Activated T-cell treated with anti-CD3 and anti-CD28 coated beads for 48 hours (primary cell): ENCODE measurements around the gene DIP2A.
"Not testable (repeated sequence)": the region's sequence is repeated elsewhere in the genome, so short reads cannot be mapped to it uniquely, and the experiment has no call there.

Source experiments
- DNase-seq: peaks from one replicate; pipeline ENCODE4 v3.0.0-alpha.2; 2020; ENCODE audit warnings: low read depth

Gene DIP2A

GRCh38 chr21:46483300-46484295 is 24.9 kb downstream of the DIP2A start:
- DNase-seq = no peak

GRCh38 chr21:46486481-46487126 is 27.9 kb downstream of the DIP2A start:
- no peak for DNase-seq

DNA sequence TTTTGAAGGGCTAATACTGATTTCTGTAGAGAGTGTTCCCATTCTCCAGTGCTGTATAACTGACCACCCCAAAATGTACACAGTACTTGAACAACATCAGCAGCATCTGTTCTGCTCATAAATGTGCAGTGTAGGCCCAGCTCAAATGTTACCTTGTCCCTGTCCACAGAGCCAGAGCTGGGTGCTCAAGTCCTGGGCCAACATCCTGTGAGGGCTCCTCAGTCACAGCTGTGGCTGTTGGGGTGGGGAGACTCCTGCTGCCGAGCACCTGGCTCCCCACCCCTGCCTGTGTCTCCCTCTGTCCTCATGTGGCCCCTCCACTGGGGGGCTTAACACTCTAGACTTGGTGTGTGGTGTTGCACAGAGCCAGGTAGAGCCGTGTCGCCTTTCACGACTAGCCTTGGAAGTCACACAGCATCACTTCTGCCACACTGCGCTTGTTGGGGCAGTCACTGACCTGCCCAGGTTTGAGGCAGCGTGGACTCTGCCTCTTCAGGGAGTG is 30.5 kb downstream of the DIP2A start:
- DNase-seq = no peak

DNA sequence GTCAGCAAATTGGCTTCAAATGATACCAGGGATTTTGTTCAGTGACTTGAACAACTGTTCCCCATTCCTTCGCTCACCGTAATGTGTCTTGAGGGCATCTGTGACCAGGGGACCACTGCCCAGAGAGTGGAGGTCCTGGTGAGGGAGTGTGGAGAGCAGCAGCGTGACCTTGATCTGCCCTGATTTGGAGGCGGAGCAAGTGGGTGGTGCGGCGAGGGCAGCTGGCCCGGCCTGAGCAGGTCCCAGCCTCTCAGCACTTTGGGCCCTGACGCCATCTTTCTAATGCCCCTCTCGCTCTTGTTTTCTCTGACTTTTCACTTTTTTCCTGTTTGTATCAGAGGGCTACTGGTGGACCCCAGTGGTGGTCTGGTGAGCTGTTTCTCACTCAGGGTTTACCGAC is 31.1 kb downstream of the DIP2A start:
- DNase-seq = no peak

GRCh38 chr21:46491553-46491952 is 32.9 kb downstream of the DIP2A start:
- DNase-seq = no peak

DNA sequence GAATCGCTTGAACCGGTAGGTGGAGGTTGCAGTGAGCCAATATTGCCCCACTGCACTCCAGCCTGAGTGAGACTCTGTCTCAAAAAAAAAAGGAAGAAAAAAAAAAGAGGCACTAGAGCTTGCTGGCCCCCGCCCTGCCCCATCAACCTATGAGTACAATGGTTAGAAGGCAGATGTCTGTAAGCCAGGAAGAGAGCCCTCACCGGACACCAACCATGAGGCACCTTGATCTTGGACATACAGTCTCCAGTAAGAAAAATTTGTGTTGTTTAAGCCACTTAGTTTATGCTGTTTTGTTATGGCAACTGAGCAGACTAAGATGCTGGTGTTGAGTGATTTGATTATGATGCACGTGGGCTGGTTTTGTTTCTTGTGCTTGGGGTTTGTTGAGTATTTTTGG is 34.2 kb downstream of the DIP2A start:
- no peak for DNase-seq

DNA sequence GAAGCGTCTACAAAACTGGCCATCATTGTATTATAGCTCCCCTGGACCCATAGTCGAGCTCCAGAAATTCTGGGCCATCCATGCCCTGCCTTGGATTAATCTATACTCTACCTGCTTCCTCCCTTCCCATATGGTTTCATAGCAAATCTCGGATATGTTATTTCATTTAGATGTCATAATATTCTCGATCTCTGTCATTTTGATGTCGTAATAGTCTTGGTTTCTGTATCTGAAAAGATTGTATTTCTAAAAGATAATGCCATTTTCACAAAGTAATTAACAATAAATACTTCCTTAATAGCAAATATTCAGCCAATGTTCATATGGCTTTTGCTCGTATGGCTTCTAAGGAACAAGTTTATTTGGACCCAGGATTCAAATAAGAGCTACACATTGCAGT is 35.1 kb downstream of the DIP2A start:
- DNase-seq = no peak

DNA sequence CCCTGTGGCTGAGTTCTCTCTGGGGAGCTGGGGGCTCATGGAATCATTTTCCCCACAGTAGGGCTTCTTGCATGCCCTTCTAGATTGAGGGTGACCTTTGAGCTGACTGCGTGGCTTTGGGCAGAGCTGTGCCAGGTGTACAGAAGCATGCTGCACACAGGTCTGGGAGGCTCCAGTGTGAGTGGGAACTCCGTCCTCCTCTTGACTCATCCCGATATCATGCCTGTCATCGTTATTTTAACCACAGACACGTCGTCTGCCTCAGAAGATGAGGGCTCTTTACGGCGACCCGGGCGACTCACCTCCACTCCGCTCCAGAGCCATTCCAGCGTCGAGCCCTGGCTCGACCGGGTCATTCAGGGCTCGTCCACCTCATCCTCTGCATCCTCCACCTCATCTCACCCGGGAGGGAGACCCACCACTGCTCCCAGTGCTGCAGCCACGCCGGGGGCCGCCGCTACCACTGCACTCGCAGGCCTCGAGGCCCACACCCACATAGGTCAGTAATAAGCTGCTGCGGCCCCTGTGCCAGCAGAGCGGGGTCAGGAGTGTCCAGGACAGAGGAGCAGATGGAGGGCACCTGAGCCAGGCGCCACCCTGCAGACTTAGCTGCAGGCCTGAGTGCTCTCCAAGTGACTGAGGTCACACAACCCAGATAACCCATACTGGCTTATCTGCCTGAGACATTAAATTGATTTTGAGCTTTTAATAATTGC is 39.8 kb downstream of the DIP2A start:
- no peak for DNase-seq

- DNase-seq = no peak
These were observed 41.7 kb downstream of the DIP2A start for GRCh38 chr21:46500224-46500861.

DNA sequence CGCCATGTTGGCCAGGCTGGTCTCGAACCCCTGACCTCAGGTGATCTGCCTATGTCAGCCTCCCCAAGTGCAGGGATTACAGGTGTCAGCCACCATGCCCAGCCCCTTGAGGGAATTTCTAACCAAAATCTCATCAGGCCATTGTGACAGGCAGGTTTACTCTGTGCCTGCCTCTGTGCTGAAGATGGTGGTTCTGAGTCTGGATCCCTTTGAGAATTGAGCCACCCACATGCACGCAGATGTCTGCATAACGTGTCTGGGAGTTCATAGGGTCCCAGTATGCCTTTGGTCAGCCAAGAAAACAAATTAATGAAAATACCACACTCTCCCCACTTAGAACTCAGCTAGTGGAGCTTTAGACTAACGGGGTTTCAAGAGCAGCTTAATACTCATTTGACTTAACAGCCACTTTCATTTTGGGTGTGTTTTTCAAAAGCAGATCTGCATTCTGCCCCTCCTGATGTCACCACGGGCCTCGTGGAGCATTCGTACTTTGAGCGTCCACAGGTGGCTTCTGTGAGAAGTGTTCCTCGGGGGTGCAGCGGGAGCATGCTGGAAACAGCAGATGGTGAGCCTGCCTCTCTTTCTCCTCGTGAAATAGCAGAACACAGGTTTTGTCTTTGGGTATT is 45.3 kb downstream of the DIP2A start:
- DNase-seq = no peak

DNA sequence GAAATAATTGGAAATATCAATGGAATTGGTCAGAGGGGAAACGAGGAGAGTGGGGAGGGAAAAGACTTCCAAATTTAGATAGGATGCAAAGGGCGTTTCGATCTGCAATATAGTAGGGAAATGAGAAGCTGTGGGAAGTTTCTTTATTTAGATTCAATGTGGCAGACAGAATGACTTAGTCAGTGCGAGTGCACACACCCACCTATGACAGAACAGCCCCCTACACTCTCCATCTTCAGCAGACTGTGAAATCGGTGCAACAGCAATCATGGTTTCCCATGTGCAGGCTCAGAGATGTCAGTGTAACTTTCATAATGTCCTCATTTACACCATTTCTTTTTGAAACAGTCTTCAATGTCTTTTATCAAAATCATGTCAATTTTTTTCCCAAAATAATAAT is 46.0 kb downstream of the DIP2A start:
- no peak for DNase-seq

DNA sequence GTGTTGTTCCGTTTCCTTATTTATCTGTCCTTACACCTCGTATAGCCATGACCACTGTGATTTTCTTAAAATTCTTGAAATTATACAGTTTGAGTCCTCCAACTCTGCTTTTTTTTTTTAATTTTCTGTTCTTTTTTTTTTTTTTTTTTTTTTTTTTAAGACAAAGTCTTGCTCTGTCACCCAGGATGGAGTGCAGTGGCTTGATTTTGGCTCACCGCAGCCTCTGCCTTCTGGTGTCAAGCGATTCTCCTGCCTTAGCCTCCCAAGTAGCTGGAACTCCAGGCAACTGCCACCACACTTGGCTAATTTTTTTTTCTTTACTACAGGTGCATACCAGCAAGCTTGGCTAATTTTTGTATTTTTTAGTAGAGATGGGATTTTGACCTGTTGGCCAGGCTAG is 48.9 kb downstream of the DIP2A start:
- DNase-seq = no peak

GRCh38 chr21:46509741-46510502 is 51.2 kb downstream of the DIP2A start:
- DNase-seq = no peak

DNA sequence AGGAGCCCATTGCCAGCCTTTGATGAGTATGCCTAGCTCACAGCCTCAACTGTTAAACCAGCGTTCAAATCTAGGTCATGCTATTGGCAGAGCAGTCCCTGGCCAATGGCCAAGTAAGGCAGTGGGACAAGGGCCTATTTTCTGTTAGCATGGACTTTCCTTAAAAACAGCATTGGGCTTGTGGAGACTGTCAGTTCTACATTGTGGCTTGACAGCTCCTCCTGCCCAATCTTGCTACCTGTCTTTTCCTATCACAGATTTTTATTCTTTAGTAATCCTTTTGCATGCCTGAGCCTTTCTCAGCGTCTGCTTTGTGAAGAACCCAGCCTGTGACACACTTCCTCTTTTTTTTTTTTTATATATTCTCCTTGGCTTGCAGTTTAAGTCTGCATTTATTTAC is 56.4 kb downstream of the DIP2A start:
- no peak for DNase-seq

DNA sequence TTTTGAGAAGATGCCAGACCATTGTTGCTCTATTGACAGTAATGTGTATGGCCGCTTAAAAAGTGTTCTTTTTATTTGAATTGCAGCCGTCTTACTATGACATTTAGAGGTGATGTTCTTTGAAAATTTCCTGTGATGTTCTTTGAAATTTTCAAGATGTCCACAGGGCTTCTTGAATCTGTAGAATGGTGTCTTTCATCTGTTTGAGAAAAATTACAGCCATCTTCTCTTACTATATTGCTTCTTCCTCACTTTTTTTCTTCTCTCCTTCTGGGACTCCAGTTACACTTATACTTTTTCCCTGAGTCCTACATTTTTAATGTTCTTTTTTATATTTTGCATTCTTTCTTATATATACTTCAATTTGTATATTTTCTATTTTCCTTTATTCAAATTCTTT is 57.4 kb downstream of the DIP2A start:
- no peak for DNase-seq

- DNase-seq = no peak
These were observed 58.7 kb downstream of the DIP2A start for GRCh38 chr21:46517361-46517760.

DNA sequence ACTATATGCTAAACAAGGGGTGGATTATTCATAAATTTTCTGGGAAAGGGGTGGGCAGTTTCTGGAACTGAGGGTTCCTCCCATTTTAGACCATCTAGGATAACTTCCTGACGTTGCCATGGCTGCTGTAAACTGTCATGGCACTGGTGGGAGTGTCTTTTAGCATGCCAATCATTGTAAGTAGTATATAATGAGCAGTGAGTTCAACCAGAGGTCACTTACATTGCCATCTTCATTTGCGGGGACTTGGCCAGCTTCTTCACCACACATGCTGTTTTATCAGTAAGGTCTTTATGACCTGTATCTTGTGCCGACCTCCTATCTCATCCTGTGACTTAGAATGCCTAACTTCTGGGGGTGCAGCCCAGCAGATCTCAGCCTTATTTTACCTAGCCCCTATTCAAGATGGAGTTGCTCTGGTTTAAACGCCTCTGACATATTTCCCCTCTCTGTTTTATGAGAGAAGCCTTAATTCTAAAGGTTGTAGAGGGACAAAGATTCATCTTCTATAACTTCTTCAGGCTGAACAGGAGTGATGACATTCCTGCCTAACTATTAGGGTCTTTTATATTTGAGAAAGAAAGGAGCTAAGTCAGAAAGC is 60.4 kb downstream of the DIP2A start:
- DNase-seq = no peak

- not testable (repeated sequence) for DNase-seq
These were observed 68.7 kb downstream of the DIP2A start for GRCh38 chr21:46527393-46527792.

GRCh38 chr21:46527801-46528200 is 69.1 kb downstream of the DIP2A start:
- DNase-seq = no peak

GRCh38 chr21:46532080-46532479 is 73.4 kb downstream of the DIP2A start:
- no peak for DNase-seq
